T-helper 2 cell treated with Interferon-gamma antibody and Interleukin-4, amounts not matched to agents 100 ng/mL and 5 ng/mL, for 36 hours (primary cell): Measurements from ENCODE around the gene DLX2. TPM values are rescaled to one million over a fixed set of nuclear protein-coding genes. Genes with fewer than 3 reads are reported as not detected.
"Not testable (repeated sequence)": the region's sequence is repeated elsewhere in the genome, so short reads cannot be mapped to it uniquely, and the experiment has no call there.

ENCODE experiments used
- intact Hi-C: fragments of 100-400 bp; cut with micrococcal nuclease; formaldehyde crosslinking; loops from one replicate; pipeline ENCODE4 v1.15.1; 2023
- total RNA-seq: library from RNA; stranded (reverse); gene quantifications from 2 replicates; pipeline ENCODE4 v1.2.3, GENCODE V29; 2022

The DLX2 gene
- total RNA-seq, 1 donor from 2014 or later = not detected

DNA sequence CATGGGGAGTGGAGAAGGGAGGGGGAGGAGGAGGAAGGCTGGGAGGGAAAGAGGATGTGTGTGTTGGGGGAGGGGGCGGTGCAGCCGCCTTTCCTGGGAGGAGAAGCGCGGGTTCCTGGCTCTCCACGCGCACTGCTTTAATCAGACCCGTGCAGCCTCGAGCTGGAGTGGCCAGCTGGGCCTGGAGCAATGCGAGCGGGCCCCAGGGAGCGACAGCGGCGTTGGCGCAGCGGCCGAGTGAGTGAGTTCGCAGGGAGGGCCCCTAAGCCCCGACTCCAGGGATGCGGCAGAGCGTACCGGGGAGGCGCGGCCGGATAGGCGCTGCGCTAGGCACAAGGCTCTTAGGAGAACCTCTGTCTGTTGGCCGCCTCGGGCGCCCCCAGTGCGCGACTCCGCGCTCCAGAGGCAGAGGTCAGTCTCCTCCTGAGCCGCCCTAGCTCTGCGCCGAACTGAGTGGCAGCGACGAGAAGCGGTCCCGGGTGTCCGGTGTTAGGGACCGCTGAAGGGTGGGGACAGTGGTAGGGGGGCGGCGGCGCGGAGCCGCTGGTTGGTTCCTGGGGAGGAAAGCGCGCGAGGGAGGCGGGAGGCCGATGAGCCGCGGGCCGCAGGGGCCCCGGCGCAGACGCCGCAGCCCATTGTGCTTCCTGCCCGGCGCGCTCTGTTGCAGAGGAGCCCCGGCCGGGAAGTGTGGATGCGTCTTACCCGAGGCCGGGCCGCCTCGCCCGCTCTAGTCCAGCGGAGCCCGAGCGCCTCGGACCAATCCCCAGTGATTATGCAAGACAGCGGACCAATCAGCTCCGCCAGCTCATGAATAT, 17.8 kb downstream of the DLX2 start:
- intact Hi-C loops = loop anchor here (1.0 to 5.0 kb wide), 3 partner anchors 13 to 1368 kb away; partner anchors contain the start of genes DLX2 and SP5

DNA sequence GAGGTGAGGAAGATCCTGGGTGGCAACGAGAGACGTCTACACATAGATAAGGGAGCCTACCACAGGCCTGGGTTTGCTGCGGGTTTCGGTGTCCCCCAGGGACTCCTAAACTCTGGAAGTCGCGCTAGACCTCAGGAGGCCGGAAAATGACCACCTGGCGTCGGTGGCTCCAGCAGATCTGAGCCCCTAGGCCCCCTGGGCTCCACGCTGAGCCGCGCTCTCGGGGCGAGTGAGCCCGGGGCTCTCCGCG, 18.4 kb downstream of the DLX2 start:
- intact Hi-C loops = loop anchor here (1.0 kb wide), 1 partner anchor 18 kb away; the partner anchor contains the start of gene DLX2

DNA sequence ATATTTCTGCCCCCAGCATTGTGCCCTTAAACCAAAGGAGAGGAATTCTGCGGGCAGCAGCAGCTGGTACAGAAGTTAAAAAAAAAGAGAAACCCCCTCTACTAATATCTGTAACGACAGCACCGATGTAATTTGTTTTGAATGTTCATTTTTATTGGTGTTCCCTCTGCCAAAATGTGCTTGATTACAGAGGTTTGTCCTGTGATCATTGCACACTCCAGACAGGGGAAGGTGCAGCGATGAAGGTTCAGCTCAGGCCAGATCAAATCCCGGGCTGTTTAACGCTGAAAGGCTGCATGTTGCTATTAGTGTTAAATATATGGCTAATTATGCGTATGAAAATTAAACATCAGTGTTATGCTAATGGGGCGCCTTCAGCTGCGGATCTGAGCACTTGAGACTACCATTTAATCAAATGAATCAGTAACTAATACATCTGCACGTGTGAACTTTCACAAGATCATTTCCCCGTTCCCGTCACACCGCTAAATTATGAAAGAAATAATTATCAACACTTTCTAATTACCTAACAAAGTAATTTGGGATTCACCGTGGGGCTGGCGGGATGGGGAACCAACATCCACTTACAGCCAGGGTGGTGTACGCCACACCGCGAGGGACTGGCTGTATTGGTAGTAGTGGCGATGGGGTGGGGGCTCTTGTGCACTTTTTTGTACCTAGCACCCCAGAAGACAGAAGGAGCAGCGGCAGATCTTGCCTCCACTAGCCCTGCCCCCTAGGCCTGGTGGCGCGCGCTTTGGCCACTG, 18.9 kb downstream of the DLX2 start:
- intact Hi-C loops = loop anchor here (1.0 kb wide), 1 partner anchor 18 kb away; the partner anchor contains the start of gene DLX2

DNA sequence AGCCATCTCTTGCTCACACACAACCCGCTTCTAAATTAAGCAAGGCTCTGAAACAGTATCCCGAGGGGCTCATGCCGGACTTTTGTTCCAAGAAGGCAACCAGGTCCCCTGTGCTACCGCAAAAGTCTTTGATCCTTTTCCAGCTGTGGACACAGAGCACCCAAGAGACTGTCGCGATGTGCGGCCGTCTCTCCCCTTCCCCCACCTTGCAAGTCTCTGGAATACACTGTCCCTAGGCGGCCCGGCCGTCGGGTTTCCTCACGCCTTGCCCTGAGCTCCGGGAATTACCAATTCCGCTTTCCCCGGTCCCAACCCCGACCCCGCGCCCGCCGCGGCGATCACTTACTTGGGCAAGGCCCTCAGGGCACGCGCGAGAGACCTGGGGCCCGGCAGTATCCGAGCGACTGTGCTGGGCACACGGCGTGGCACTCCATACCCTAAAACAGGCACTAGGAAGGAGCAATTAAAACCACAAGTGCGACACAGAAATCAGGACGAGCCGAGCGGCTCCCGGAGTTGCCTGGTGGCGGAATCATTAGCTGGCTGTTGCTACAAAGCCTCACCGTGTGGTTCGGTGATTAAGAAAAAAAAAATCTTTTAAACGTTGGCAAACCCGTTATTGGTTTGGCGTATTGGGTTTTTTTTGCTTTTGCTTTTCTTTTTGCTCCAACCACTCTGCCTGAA, 19.6 kb downstream of the DLX2 start:
- intact Hi-C loops = no loop called here

DNA sequence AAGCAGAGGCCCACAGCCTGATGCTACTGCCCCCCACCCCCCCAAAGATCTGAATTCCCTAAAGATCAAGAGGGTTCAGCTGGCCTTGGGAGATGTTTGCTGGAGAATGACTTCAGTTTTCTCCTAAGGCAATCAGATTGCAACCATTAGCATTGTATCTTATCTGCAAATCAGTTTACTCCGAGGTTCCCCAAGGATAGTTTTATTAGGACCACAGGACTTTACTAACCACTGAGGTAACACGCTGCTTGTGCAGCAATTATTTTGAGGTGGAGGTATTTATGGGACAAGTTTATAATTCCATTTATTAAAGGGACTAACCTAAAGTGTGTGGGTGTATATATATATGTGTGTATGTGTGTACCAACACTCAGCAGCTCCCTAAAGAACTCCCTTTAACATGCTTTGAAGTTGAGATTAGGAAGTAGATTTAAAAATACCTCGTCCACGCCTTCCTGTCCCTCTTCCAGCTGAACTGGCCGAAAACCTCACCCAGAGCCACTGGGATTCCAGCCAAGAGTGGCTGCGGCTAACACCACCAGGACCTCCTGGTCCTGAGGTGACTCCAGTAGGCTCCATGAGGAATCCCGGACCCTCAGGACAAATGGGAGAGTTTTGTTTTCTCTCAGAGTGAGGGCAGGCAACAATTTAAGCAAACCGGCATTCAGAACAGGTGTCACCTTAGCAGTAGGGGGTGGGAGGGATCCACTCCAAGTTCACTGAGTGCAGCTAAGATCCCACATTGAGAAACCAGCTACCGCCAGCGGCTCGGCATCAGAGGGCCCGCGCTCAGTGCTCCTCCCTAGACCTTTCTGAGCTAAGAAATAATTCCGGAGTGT, 20.4 kb downstream of the DLX2 start:
- intact Hi-C loops = no loop called here

DNA sequence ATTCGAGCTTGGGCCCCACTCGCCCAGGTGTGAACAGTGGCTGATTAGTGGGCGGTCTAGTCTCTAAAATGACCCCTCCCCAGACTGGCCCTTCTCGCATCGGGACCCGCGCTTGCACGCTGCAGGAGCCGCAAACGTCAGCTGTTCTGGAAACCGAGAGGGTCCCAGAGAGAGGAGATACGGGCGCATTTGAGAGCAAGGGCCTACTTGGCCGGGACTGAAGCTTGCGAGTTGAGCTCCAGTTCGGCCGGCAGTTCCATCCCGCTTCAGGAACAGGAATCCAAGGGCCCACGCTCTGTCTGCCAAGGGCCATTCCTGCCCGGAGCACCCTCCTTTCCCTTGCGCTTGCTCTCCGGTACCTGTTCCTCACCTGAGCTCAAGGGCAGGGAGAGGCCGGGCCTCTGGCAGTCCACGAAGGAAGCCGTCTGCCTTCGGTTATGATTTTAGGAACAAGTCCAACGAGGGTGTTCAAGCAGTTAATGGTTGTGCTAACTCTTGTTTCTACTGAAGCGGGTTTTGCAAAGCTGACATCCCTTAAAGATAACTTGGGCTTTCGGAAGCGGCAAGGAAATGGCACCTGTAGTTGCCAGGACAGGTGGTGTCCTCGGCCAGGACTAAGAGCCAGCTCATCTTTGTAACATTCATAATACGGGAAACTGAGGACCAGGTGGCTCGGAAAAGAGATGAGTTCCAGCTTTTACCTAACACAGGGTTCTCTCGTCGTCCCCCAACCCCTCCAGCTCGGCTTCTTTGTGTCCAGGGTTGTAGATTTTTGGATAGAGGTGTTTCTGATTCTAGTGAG, 21.3 kb downstream of the DLX2 start:
- intact Hi-C loops = no loop called here

DNA sequence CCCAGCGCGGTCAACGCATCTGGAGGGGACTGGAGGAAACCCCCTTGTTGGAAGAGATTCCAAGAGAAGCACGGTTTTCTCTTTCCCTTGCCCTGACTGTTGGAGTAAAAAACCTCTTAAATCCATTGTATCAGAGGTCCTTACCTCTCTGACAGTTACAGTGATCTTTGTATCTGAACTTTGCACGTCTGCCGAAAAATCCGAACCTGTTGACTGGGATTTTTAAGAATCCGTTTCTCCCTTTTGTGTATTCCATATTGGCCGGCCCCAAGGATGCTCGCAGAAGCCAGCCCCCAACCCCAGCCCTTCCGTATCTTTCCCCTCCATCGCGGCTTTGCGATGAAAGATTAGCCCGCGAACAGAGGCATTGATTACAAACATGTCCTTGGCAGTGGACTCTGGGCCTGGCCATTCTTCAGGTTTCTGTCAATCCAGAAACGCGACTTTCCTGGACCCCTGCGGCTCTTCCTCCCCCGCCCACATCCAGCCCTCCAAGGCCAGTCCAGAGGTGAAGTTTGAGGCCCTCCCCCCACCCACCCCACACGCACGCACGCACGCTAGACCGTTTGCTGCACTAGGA, 22.0 kb downstream of the DLX2 start:
- intact Hi-C loops = no loop called here

DNA sequence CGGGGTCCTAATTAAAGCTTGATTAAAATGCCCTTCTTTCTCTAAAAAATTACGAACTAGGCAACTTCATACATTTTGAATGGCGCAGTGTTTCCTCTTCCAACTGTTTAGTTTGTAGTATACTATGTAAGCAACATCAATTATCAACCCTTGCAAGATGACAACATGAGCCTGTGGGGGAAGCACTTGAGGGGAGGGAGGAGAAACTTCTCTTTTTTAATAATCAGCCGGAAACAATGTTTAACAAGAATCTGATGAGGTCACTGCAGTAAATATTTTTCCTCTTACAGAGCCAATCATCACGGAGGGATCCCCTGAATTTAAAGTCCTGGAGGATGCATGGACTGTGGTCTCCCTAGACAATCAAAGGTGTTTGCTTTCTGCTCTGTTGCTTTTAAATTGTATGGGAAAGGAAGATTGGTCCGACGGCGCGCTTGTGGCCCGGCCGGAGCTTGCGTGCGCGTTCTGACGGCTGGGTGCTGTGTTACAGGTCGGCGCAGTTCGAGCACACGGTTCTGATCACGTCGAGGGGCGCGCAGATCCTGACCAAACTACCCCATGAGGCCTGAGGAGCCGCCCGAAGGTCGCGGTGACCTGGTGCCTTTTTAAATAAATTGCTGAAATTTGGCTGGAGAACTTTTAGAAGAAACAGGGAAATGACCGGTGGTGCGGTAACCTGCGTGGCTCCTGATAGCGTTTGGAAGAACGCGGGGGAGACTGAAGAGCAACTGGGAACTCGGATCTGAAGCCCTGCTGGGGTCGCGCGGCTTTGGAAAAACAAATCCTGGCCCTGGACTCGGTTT, 22.7 kb downstream of the DLX2 start:
- intact Hi-C loops = no loop called here

DNA sequence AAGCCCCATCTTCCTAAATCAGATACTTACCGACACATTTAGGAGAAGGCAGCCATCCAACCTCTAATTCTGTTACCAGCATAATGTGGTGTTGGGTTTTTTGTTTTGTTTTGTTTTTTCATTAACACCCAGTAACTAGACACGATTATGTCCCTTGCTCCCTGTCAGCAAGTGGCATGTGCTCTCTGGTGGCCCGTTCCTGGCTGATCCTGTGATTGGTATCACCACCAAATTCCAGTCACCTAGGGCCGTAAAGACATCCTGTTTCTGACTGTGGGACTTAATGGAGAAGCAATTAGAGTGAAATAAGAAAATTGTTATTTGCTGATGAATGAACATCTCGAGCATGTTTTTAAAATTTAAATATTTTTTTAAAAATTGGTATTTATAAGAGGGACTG, 23.3 kb downstream of the DLX2 start:
- intact Hi-C loops = no loop called here

DNA sequence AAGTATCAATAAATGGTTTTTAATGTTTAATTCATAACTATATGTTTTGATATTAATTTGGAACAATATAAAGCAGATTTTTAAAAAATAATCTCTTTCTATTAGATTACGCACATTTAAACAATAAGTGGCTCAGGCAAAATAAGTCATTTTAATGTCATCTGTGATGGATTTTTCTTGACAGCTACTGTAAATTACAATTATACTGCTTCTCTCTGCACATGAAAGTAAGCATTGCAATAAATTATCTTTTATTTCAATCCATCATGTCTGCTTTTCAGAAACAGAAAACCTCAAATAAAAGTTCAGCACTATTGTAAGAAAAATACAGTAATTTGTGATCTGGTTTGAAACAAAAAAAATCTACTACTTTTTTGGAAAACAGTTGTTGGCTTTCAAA, 28.4 kb downstream of the DLX2 start:
- intact Hi-C loops = no loop called here

DNA sequence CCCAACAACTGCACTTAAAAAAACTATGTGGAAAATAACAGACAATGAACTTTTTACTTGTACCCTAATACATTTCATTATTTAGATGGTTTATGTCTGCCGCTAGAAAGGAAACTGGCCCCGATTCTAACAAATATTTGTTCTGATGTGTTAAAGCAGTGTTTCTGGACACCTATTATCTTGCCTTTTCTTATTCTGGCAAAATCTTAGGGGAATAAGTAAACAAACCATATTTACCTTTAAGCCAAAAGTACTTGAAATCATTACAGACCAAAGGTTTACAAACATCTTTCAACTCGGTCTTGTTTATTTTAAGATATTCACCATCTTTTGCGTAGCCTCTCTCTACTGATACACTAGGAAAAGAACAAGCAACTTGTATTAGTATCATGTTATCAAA, 29.2 kb downstream of the DLX2 start:
- intact Hi-C loops = no loop called here

DNA sequence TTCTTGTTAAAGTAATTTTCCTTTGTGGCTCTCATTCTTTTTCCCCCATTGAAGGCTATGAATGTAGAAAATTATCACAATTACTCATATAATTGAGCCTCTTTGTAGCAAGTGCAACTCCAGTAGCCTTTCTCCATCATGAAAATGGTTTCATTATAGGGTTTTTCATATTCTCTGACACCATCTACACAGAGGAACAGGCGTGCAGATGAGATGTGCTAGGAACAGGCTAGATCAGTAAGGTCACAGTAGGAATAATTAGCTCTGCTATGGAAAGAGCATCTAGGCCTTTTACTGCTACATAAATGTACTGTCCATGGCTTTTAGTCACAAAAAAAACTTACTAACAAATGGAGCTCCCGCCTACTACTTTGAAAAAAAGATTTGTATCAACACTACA, 30.0 kb downstream of the DLX2 start:
- intact Hi-C loops = no loop called here

DNA sequence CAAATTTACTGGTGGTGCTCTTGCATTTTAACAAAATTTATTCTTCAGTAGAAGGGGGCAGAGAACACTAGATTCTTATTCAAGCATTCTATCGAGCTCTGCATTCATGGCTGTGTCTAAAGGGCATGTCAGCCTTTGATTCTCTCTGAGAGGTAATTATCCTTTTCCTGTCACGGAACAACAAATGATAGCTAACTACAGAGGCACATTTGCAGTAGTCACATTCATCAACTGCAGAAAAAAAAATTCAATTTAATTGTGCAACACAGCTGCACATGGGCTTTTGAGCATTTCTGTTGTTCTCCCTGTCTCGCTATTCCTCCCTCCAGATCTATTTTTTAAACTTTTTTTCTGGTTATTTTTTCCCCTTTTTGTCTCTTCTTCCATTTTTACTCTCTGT, 30.4 kb downstream of the DLX2 start:
- intact Hi-C loops = no loop called here

DNA sequence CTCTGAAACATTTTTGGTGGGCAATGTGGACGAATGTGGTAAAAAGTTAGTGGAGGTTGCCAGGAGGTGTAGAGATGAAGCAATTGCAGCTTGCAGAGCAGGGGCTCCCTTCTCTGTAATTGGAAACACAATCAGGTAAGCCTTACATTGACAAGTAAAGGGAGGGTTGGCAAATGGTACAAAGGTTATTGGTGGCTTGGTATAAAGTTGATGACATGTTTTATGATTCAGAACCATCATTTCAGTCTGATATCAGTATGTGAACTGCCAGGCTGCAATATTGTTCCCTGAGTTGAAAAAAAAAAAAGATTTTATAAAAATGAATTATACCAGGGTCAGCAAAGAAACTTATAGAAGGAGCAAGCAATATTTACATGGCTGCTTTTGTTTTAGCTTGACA, 31.8 kb downstream of the DLX2 start:
- intact Hi-C loops = no loop called here

DNA sequence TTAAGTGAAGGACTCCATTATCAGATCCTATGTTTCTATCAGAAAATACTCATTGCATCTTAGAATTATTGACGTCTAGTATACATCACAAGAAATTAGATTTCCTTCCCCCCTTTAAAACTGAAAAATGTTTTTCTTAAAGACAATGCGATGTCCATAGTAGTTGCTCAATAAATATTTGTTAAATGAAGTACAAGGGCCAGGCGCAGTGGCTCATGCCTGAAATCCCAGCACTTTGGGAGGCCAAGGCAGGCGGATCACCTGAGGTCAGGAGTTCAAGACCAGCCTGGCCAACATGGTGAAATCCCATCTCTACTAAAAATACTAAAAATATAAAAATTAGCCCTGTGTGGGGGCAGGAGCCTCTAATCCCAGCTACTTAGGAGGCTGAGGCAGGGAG, 34.8 kb downstream of the DLX2 start:
- intact Hi-C loops = not testable (repeated sequence)

DNA sequence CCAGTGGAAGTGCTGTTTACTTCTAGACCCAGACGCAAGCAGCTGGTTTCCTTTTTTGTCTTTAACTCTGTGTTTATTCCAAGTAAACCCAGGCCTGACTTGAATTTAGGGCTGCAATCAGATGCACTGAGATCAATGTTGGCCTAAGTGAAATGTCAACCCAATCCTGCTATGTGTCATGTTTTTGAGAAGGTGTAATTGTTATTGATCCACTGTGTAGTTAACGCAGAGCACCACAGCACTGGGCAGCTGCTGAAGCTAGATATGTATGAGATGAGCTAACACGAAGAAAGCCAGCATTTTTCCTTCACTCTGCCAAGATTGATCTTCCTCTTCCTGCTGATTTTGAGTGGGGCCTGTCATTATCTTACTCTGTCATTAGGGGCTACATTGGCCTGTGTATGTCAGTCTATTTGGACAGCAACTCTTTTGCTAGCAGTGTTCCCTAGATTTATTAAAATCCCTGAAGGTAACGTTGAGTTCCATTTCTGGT, 36.3 kb downstream of the DLX2 start:
- intact Hi-C loops = no loop called here

DNA sequence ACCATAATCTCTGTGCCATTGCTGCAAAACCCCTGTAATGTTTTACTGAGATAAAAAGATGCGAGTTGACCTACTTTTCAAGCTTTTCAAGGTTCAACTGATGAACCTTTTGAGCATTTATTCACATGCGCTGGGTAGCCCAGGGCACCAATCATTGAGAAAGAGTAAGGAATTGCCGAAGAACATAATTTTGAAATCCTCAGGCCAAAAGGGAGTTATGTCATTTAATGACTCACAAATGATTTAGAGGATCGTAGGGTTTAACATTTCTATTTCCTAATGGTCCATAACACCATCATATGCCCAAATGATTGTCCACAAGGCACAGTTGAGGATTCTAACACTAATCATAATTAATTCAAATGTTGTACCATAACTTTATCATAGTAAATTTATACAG, 37.6 kb downstream of the DLX2 start:
- intact Hi-C loops = no loop called here

DNA sequence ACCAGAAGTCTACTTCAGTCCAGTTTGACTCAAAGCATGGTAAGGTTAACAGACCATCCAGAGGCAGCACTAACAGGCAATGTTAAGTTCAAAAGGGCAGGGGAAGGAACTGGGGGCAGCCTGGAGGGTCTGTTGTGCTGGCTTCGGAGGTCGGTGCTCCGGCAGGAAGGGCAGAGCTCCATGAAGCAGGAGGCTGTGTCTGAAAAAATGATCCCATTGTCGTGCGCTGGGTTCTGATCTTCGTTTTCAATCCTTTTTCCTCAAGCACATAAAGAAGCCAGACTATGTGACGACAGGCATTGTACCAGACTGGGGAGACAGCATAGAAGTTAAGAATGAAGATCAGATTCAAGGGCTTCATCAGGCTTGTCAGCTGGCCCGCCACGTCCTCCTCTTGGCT, 39.3 kb downstream of the DLX2 start:
- intact Hi-C loops = no loop called here

DNA sequence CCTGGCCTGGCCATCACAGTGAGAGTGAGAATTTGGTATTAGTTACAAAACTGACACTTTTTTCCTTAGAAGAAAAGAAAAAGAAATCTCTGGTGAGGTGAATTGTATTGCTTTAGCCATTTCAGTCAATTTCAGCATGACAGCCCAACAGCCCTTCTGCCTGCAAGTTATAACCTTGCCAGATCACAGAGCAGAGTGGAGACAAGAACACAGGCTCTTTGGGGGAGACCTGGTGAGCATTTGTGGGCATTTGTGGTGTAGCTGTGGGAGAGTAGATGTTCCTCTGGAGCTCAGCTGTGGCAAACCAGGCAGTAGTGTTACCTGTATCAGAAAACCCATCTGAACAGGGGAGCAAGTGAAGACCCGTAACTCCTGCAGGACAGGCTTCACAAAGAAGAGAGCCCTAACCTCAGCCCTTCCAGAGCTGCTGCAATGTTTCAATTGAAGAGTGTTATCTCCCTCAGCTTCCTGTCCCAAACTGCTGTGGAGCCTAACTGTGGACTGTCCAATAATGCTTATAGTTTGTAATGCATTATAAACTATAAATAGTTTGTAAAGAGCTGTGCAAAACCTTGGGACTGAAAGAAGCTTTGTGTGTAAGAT, 40.2 kb downstream of the DLX2 start:
- intact Hi-C loops = no loop called here
